ENCODE results near the gene RPP25L. TPM values are rescaled to one million over a fixed set of nuclear protein-coding genes. Genes with fewer than 3 reads are reported as not detected.

RPP25L gene
- total and polyA plus RNA-seq, 10 of the 15 experiments (the other 5 are each of a cell fraction or from before 2014, with no cell fraction given): 7.7 to 30.2 (median 16.8) TPM

DNA sequence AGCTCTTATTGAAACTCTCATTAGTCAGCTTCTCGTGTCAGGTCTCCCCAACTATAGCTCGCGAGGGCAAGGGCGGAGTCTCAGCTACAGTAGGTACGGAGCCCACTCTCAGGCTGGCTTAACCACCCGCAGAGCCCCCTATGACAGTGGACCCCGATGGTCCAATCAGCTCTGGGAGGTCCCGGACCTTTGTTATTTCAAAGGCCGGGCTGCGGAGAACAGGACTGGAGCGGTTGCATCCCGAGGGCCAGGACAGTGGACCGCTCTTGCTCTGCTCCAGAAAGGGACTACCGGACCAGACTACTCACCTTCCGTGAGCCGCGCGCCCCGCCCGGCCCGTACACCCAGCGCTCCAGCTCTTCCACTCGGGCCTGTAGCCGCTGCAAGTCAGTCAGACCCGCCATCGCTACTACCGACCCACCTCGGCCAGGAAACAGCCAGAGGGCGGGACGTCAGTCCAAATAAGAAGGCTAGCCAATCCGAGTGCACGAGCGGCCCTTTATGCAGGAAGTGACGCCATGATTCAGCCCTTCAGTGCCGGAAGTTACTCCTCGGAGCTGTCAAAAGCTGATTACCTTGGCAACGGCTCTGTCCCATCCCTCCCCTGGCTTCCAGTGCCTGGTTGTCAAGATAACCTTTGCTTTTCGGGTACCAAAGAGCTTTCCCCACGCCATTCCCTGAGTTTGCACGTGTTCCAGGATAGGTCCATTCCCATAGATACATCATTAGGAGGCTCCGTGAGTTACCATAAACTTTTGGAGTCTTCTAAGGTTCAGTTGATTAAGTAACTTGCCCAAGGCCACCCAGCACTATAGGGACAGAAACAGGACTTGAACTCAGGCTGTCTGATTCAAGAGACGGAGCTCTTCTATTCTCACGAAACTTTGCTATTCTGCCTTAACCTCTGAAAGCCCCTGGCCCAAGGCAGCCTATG lies 8.4 kb upstream of the RPP25L start, which contains the start of gene DCTN3:
Gene DCTN3, minus strand, starts transcription at position 435 of the 934 bp plus-strand sequence. Its CDS starts 31 bp downstream, at position 404.
- peak within 1 kb of the TSS; percentile 14; the same call in 1 of the 2 replicates for H3K27ac ChIP-seq (ENCODE audit: control insufficient read depth, insufficient read depth)
- TF ChIP-seq ZNF592 (IDR thresholded peaks at IDR 0.05) (no peak), IKZF1 (conservative IDR thresholded peaks at IDR 0.05) (0 out of 2 replicates have a peak, but pooled peaks have one; percentile 8), RBBP5 (conservative IDR thresholded peaks at IDR 0.05) (no peak)
- TF ChIP-seq, protein P1, sequence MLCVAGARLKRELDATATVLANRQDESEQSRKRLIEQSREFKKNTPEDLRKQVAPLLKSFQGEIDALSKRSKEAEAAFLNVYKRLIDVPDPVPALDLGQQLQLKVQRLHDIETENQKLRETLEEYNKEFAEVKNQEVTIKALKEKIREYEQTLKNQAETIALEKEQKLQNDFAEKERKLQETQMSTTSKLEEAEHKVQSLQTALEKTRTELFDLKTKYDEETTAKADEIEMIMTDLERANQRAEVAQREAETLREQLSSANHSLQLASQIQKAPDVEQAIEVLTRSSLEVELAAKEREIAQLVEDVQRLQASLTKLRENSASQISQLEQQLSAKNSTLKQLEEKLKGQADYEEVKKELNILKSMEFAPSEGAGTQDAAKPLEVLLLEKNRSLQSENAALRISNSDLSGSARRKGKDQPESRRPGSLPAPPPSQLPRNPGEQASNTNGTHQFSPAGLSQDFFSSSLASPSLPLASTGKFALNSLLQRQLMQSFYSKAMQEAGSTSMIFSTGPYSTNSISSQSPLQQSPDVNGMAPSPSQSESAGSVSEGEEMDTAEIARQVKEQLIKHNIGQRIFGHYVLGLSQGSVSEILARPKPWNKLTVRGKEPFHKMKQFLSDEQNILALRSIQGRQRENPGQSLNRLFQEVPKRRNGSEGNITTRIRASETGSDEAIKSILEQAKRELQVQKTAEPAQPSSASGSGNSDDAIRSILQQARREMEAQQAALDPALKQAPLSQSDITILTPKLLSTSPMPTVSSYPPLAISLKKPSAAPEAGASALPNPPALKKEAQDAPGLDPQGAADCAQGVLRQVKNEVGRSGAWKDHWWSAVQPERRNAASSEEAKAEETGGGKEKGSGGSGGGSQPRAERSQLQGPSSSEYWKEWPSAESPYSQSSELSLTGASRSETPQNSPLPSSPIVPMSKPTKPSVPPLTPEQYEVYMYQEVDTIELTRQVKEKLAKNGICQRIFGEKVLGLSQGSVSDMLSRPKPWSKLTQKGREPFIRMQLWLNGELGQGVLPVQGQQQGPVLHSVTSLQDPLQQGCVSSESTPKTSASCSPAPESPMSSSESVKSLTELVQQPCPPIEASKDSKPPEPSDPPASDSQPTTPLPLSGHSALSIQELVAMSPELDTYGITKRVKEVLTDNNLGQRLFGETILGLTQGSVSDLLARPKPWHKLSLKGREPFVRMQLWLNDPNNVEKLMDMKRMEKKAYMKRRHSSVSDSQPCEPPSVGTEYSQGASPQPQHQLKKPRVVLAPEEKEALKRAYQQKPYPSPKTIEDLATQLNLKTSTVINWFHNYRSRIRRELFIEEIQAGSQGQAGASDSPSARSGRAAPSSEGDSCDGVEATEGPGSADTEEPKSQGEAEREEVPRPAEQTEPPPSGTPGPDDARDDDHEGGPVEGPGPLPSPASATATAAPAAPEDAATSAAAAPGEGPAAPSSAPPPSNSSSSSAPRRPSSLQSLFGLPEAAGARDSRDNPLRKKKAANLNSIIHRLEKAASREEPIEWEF (IDR thresholded peaks at IDR 0.05; ENCODE audit: insufficient replicate concordance, low read depth, low read length): no peak
- TF ChIP-seq, protein P2, sequence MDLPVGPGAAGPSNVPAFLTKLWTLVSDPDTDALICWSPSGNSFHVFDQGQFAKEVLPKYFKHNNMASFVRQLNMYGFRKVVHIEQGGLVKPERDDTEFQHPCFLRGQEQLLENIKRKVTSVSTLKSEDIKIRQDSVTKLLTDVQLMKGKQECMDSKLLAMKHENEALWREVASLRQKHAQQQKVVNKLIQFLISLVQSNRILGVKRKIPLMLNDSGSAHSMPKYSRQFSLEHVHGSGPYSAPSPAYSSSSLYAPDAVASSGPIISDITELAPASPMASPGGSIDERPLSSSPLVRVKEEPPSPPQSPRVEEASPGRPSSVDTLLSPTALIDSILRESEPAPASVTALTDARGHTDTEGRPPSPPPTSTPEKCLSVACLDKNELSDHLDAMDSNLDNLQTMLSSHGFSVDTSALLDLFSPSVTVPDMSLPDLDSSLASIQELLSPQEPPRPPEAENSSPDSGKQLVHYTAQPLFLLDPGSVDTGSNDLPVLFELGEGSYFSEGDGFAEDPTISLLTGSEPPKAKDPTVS (IDR thresholded peaks at IDR 0.05; ENCODE audit: low read depth, low read length): no peak
- TF ChIP-seq, protein P3, sequence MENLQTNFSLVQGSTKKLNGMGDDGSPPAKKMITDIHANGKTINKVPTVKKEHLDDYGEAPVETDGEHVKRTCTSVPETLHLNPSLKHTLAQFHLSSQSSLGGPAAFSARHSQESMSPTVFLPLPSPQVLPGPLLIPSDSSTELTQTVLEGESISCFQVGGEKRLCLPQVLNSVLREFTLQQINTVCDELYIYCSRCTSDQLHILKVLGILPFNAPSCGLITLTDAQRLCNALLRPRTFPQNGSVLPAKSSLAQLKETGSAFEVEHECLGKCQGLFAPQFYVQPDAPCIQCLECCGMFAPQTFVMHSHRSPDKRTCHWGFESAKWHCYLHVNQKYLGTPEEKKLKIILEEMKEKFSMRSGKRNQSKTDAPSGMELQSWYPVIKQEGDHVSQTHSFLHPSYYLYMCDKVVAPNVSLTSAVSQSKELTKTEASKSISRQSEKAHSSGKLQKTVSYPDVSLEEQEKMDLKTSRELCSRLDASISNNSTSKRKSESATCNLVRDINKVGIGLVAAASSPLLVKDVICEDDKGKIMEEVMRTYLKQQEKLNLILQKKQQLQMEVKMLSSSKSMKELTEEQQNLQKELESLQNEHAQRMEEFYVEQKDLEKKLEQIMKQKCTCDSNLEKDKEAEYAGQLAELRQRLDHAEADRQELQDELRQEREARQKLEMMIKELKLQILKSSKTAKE (IDR thresholded peaks at IDR 0.05; ENCODE audit: low read depth, poor library complexity, severe bottlenecking): no peak

More for the DNA sequence above, 8.4 kb upstream of the RPP25L start, which contains the start of gene DCTN3:
- H3K36me3 ChIP-seq (ENCODE audit: control insufficient read depth in 2 of 2, insufficient read depth in 2 of 2, low read length in 1 of 2): peaks cover 3 to 4% of the 10 kb centered on the region in 2 experiments; a peak in 2 of 4 replicates
- peak within 1 kb of the TSS; percentile 98 for H2AFZ ChIP-seq (ENCODE audit: control insufficient read depth, low read depth, low read length)
- ChIA-PET CTCF (interaction anchor here (0.8 to 4.9 kb wide), 8 partner anchors 9 to 242 kb away, joined by 3 to 58 read pairs (median 6); partner anchors contain the start of genes RPP25L and SIGMAR1), RAD21 (ENCODE audit: unreplicated experiment) (interaction anchor here (0.7 to 1.9 kb wide), 4 partner anchors 14 to 45 kb away, joined by 3 to 9 read pairs (median 6); partner anchors contain the start of gene SIGMAR1), SMC1A (ENCODE audit: uncharacterized antibody, unreplicated experiment) (interaction anchor here (0.6 to 2.6 kb wide), 8 partner anchors 8 to 82 kb away, joined by 3 to 12 read pairs (median 4); partner anchors contain the start of gene RPP25L), POLR2A (interaction anchor here (0.9 to 1.5 kb wide), 5 partner anchors 9 to 43 kb away, joined by 3 to 8 read pairs (median 6); partner anchors contain the start of genes RPP25L and SIGMAR1)
- peak within 1 kb of the TSS; percentile 84 for H3K4me2 ChIP-seq (ENCODE audit: control insufficient read depth, insufficient read depth)
- DNase-seq (ENCODE audit: low read depth, low spot score) (peak; percentile 77), ATAC-seq (peak; percentile 100), FAIRE-seq (peak; percentile 100)
- peaks cover 2% of the 10 kb centered on the region; the same call in 1 of the 2 replicates for H3K79me2 ChIP-seq (ENCODE audit: control insufficient read depth, insufficient read depth, low read length)
- BruUV-seq (replicated peaks): TSS peak; percentile 70
- peaks cover 6% of the 10 kb centered on the region for H3K4me1 ChIP-seq (ENCODE audit: control insufficient read depth, insufficient read depth, low read length)
- H3K4me3 ChIP-seq: peak within 1 kb of the TSS; percentile 96
- intact Hi-C loops (cut with micrococcal nuclease; ENCODE audit: unreplicated experiment): no loop called here
- in situ Hi-C loops (cut with MboI): no loop called here
- WGBS (ENCODE audit: insufficient coverage, insufficient replicate concordance, low lambda C conversion rate, missing lambda C conversion rate): 4% methylated on average over 43 of the region's 43 CpGs
- H3K9ac ChIP-seq (ENCODE audit: control insufficient read depth, insufficient read depth, low read length): peak within 1 kb of the TSS; percentile 84
- H3K9me3 ChIP-seq (replicated peaks; ENCODE audit: control insufficient read depth, insufficient read depth, low read length): no peaks in the 10 kb centered on the region; the same call in 2 of the 3 replicates
- peaks cover 6 to 7% of the 10 kb centered on the region in 2 experiments; a peak in 2 of 4 replicates for H3K27me3 ChIP-seq (replicated peaks in 1 of 2; ENCODE audit: control insufficient read depth in 2 of 2, insufficient read depth in 2 of 2, low read length in 1 of 2)
- no peaks in the 10 kb centered on the region for H4K20me1 ChIP-seq (ENCODE audit: control insufficient read depth, insufficient read depth)

Data from GM12878 (cell line).